ENCODE results near the gene THAP3. TPM values are rescaled to one million over a fixed set of nuclear protein-coding genes. Genes with fewer than 3 reads are reported as not detected.

Gene THAP3
- total and polyA plus RNA-seq, 4 experiments from 2014 or later = 13.5 to 34.5 (median 24.1) TPM

DNA sequence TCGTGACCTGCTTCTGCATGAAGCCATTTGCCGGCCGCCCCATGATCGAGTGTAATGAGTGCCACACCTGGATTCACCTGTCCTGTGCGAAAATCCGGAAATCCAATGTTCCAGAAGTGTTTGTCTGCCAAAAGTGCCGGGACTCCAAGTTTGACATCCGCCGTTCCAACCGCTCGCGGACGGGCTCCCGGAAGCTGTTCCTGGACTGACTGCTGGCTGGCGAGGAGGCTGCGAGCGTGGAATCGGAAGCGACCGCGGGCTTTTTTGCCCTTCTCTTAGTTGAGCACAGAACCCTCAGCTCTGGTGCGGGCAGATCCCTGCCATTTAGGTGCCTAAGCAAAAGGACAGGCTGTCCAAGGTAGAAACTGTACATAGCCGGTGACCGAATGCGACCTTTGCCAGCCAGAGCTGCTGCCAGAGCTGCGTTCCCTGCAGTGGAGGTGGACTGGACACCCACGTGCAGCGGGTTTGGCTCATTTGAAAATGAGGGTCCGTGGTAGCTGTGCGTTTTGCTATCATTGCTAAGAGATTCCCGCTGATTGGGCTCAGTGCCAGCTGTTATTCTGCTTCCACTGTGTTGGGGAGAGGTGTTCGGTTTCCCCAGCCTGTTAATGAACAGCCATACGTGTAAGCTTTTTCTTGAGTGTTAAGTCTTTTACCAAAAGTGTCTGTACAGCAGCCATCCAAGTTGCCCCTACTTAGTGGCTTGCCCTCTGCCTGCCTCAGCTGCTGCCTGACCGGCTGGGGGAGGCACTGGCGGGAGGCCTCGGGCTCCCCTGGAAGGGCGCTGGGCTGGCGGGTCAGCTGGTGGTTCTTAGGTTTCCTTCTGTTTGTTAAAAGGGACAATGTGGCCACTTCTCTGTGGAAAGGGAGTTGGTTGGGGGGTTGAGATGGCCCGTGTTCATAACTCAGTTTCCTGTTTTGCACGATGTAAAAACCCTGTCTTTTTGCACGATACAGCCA is 3.0 kb upstream of the THAP3 start:
- H3K27me3 ChIP-seq (ENCODE audit: insufficient read depth, low read length) = no peaks in the 10 kb centered on the region
- no peak for DNase-seq
- H3K4me1 ChIP-seq (ENCODE audit: insufficient read depth, low read length) = peaks cover 12% of the 10 kb centered on the region
- Mint-ChIP-seq H3K4me3 (no peak overlapping the region), H3K9me3 (no peaks in the 10 kb centered on the region), H3K27ac (peak overlapping the region in 2 of 7 donors; percentile 24 to 51), H3K4me1 (peaks cover 9 to 25% (median 15%) of the 10 kb centered on the region in 4 donors), H3K27me3 (no peaks in the 10 kb centered on the region), H3K36me3 (peaks cover 3 to 32% of the 10 kb centered on the region in 2 donors)
- CTCF ChIA-PET (ENCODE audit: partially characterized antibody) = interaction anchor here (1.2 to 2.0 kb wide), 3 partner anchors 15 to 67 kb away, joined by 3 to 10 read pairs (median 9); partner anchors contain the start of gene NOL9
- H3K9me3 ChIP-seq (ENCODE audit: control insufficient read depth in 1 of 2, low read length in 2 of 2) = no peaks in the 10 kb centered on the region
- no peak overlapping the region for H3K4me3 ChIP-seq (ENCODE audit: low read length in 2 of 2)
- POLR2A ChIA-PET (ENCODE audit: partially characterized antibody) = interaction anchor here (0.6 to 10.0 kb wide), 2 partner anchors 20 to 33 kb away, joined by 3 to 117 read pairs; partner anchors contain the start of gene KLHL21
- intact Hi-C loops (cut with micrococcal nuclease) = no loop called here
- H3K27ac ChIP-seq (ENCODE audit: low read depth, low read length) = no peak overlapping the region
- H3K36me3 ChIP-seq (ENCODE audit: insufficient read depth, low read length) = peaks cover 28% of the 10 kb centered on the region

DNA sequence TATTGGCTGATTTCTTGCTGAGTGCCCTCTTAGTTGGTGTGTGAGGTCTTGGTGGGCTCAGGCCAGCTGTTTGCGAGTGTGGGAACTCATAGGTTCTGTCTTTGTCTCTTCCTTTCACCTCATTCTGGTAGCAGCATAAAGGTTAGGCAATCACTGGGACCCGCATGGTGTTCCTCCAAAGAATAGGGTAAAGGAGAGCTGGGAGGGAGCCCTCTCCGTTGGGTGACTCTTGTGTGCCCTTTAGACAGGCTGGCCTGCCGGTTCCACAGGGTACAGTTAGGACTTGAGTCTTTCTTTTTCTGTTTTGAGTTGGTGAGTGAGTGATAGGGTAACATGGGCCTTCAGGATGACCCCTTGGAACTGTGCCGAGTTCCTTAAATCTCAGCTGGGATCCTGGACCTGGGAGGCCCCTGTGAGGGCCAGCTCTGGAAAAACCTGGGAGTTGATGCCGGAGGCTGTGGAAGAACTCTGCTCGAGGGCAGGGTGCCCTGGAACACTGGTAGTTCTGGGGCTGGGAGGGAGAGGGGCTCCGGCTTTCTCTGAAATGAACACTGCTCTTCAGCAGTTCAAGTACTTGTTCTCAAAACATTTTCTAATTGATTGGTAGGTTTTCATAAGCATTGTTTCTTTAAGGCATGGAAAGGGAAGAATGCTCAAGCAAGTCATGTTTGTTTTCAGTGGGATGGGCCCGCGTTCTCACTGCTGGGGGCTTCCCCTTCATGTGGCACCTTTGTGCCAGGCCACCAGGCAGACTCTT is 2.1 kb upstream of the THAP3 start:
- peaks cover 10 to 31% (median 21%) of the 10 kb centered on the region in 4 donors for H3K4me1 Mint-ChIP-seq
- POLR2A ChIA-PET (ENCODE audit: partially characterized antibody) = interaction anchor here (0.6 to 10.0 kb wide), 3 partner anchors 21 to 42 kb away, joined by 3 to 117 read pairs (median 14); partner anchors contain the start of genes KLHL21 and ZBTB48
- Histone ChIP-seq H3K36me3 (ENCODE audit: insufficient read depth, low read length) (peaks cover 28% of the 10 kb centered on the region), H3K27me3 (ENCODE audit: insufficient read depth, low read length) (no peaks in the 10 kb centered on the region), H3K4me3 (ENCODE audit: low read length in 2 of 2) (no peak overlapping the region), H3K9me3 (ENCODE audit: control insufficient read depth in 1 of 2, low read length in 2 of 2) (no peaks in the 10 kb centered on the region), H3K27ac (ENCODE audit: low read depth, low read length) (no peak overlapping the region), H3K4me1 (ENCODE audit: insufficient read depth, low read length) (peaks cover 17% of the 10 kb centered on the region)
- H3K36me3 Mint-ChIP-seq = peaks cover 5 to 32% of the 10 kb centered on the region in 2 donors
- peak overlapping the region in 2 of 7 donors; percentile 24 to 51 for H3K27ac Mint-ChIP-seq
- CTCF ChIA-PET (ENCODE audit: partially characterized antibody) = interaction anchor here (1.0 to 2.5 kb wide), 5 partner anchors 10 to 68 kb away, joined by 3 to 12 read pairs (median 9); partner anchors contain the start of gene NOL9
- intact Hi-C loops (cut with micrococcal nuclease) = no loop called here
- H3K9me3 Mint-ChIP-seq = no peaks in the 10 kb centered on the region
- no peaks in the 10 kb centered on the region for H3K27me3 Mint-ChIP-seq
- peak overlapping the region in 1 of 8 donors; percentile 29 for H3K4me3 Mint-ChIP-seq
- DNase-seq = no peak

DNA sequence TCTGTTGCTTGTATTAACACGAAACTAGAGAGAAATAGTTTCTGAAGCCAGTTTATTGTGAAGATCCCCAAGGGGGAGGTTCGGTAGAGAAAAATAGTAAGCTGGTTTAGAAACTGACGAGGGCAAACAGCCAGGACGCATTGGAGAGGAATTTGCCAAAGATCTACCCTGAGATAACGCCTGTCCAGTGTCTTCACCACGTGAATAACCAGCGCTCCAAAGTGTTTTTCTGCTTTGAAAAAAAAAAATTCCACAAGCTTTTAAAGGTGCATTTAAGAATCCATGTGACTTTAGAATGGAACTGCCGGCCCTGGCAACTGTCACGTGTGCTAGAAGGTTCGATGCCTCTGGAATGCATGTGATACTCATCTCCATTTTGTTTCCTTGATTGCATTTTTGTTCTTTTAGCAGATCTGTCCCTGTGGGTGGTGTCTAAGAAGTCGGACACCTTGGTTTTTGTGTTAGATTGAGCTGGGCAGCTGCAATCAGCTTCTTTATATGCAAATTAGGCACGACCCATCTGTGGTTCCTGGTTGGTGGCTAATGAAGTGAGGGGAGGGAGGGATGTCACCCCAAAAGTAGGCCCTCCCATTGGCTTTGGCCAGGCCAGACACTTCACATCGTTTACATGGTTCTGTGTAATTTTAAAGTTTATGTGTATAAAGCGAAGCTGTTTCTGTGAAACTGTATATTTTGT is 1.3 kb upstream of the THAP3 start:
- Histone ChIP-seq H3K4me3 (ENCODE audit: low read length in 2 of 2) (no peak overlapping the region), H3K4me1 (ENCODE audit: insufficient read depth, low read length) (peaks cover 23% of the 10 kb centered on the region), H3K36me3 (ENCODE audit: insufficient read depth, low read length) (peaks cover 28% of the 10 kb centered on the region), H3K27ac (ENCODE audit: low read depth, low read length) (no peak overlapping the region), H3K9me3 (ENCODE audit: control insufficient read depth in 1 of 2, low read length in 2 of 2) (no peaks in the 10 kb centered on the region), H3K27me3 (ENCODE audit: insufficient read depth, low read length) (no peaks in the 10 kb centered on the region)
- intact Hi-C loops (cut with micrococcal nuclease) = no loop called here
- peak overlapping the region in 3 of 8 donors; percentile 24 to 65 (median 29) for H3K4me3 Mint-ChIP-seq
- peaks cover 8 to 33% of the 10 kb centered on the region in 2 donors for H3K36me3 Mint-ChIP-seq
- ChIA-PET CTCF (ENCODE audit: partially characterized antibody) (interaction anchor here (0.7 to 2.5 kb wide), 7 partner anchors 8 to 160 kb away, joined by 3 to 13 read pairs (median 5); partner anchors contain the start of genes KLHL21 and ZBTB48), POLR2A (ENCODE audit: partially characterized antibody) (interaction anchor here (1.0 to 10.0 kb wide), 5 partner anchors 22 to 158 kb away, joined by 3 to 117 read pairs (median 8); partner anchors contain the start of genes KLHL21, NOL9, TNFRSF25 and ZBTB48)
- H3K27me3 Mint-ChIP-seq = no peaks in the 10 kb centered on the region
- H3K27ac Mint-ChIP-seq = peak overlapping the region in 2 of 7 donors; percentile 51 to 78
- no peak for DNase-seq
- peaks cover 14 to 35% (median 26%) of the 10 kb centered on the region in 4 donors for H3K4me1 Mint-ChIP-seq
- H3K9me3 Mint-ChIP-seq = no peaks in the 10 kb centered on the region

DNA sequence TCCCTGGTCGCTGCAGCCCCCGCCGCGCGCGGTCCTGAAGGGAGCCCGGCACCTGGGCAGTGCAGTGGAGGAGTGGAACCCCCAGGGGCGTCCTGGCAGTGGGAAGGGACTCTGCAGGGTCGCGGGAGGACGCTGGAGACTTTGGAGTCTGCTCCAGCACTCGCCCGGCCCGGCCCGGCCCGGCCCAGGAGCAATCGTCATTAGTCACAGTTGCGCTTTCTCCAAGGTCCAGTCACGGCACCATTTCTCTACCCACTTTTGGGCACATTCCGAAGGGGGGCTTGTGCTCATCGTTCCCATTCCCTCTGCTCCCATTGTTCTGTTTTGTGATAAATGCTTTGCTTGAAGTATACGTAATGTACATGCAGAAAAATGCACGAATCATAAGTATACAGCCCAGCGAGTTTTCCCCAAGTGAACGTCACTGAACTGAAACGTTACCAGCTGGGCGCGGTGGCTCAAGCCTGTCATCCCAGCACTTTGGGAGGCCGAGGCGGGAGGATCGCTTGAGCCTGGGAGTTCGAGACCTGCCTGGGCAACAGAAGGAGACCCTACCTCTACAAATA is 999 bp downstream of the THAP3 start:
- Mint-ChIP-seq H3K4me1 (peaks cover 15 to 35% (median 28%) of the 10 kb centered on the region in 4 donors), H3K36me3 (peaks cover 10 to 35% of the 10 kb centered on the region in 2 donors), H3K4me3 (peak overlapping the region; percentile 90 to 95 (median 94)), H3K9me3 (no peaks in the 10 kb centered on the region), H3K27me3 (no peaks in the 10 kb centered on the region), H3K27ac (peak overlapping the region; percentile 75 to 93 (median 90))
- Histone ChIP-seq H3K27me3 (ENCODE audit: insufficient read depth, low read length) (no peaks in the 10 kb centered on the region), H3K27ac (ENCODE audit: low read depth, low read length) (peak overlapping the region; percentile 60), H3K36me3 (ENCODE audit: insufficient read depth, low read length) (peaks cover 35% of the 10 kb centered on the region), H3K9me3 (ENCODE audit: control insufficient read depth in 1 of 2, low read length in 2 of 2) (no peaks in the 10 kb centered on the region), H3K4me1 (ENCODE audit: insufficient read depth, low read length) (peaks cover 23% of the 10 kb centered on the region), H3K4me3 (ENCODE audit: low read length in 2 of 2) (peak overlapping the region; percentile 63 to 73)
- DNase-seq = peak in 1 of 5 donors; percentile 8
- ChIA-PET POLR2A (ENCODE audit: partially characterized antibody) (interaction anchor here (1.6 to 10.0 kb wide), 2 partner anchors 12 to 24 kb away, joined by 5 to 117 read pairs; partner anchors contain the start of genes KLHL21 and PHF13), CTCF (ENCODE audit: partially characterized antibody) (interaction anchor here (1.0 to 2.5 kb wide), 4 partner anchors 21 to 187 kb away, joined by 4 to 8 read pairs (median 4); partner anchors contain the start of gene ZBTB48)
- intact Hi-C loops (cut with micrococcal nuclease) = loop anchor here (1.0 to 2.0 kb wide), 5 partner anchors 12 to 71 kb away; partner anchors contain the start of genes KLHL21, NOL9, PHF13 and ZBTB48

DNA sequence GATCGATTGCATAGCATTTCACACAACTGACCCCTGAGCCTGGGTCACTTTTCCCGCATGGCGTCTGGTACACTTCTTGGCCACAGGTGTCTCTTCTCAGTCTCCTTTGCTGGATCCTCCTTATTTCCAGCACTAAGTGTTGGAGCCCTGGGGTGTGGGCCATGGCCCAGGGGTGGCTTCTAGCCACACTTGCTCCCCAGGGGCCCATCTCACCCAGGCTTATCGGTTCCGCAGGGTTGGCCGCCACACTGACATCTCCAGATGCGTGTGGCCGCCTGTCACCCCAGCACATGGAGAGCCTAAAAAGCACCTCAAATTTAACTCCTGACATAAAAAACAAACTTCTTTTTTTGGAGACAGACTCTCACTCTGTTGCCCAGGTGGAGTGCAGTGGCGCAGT is 2.4 kb downstream of the THAP3 start:
- Histone ChIP-seq H3K27me3 (ENCODE audit: insufficient read depth, low read length) (no peaks in the 10 kb centered on the region), H3K4me3 (ENCODE audit: low read length in 2 of 2) (no peak overlapping the region), H3K4me1 (ENCODE audit: insufficient read depth, low read length) (peaks cover 23% of the 10 kb centered on the region), H3K9me3 (ENCODE audit: control insufficient read depth in 1 of 2, low read length in 2 of 2) (no peaks in the 10 kb centered on the region), H3K27ac (ENCODE audit: low read depth, low read length) (no peak overlapping the region), H3K36me3 (ENCODE audit: insufficient read depth, low read length) (peaks cover 27% of the 10 kb centered on the region)
- no peak for DNase-seq
- peak overlapping the region in 3 of 7 donors; percentile 52 to 79 (median 75) for H3K27ac Mint-ChIP-seq
- CTCF ChIA-PET (ENCODE audit: partially characterized antibody) = interaction anchor here (1.0 to 1.5 kb wide), 3 partner anchors 20 to 188 kb away, joined by 4 read pairs; no protein-coding TSS in a partner anchor
- peaks cover 10 to 36% of the 10 kb centered on the region in 2 donors for H3K36me3 Mint-ChIP-seq
- POLR2A ChIA-PET (ENCODE audit: partially characterized antibody) = interaction anchor here (10.0 kb wide), 1 partner anchor 25 kb away, joined by 117 read pairs; the partner anchor contains the start of gene KLHL21
- no peaks in the 10 kb centered on the region for H3K27me3 Mint-ChIP-seq
- peaks cover 15 to 35% (median 28%) of the 10 kb centered on the region in 4 donors for H3K4me1 Mint-ChIP-seq
- intact Hi-C loops (cut with micrococcal nuclease) = no loop called here
- H3K9me3 Mint-ChIP-seq = no peaks in the 10 kb centered on the region
- H3K4me3 Mint-ChIP-seq = peak overlapping the region; percentile 20 to 95 (median 91)
